MG63 (cell line): ENCODE results near the gene FAAH. TPM values are rescaled to one million over a fixed set of nuclear protein-coding genes. Genes with fewer than 3 reads are reported as not detected.

Experiments used
- DNase-seq: peaks from one replicate; pipeline ENCODE4 v3.0.0-alpha.2; 2020
- H3K27me3 ChIP-seq: fragments of 250-450 bp; sonication (Bioruptor Pico); 2 replicates; pipeline ENCODE4 v1.5.1; 2020; ENCODE audit warnings: mild to moderate bottlenecking, moderate library complexity
- H3K36me3 ChIP-seq: fragments of 250-450 bp; sonication (Bioruptor Pico); 2 replicates; pipeline ENCODE4 v1.5.1; 2020; ENCODE audit warnings: mild to moderate bottlenecking, moderate library complexity
- H3K4me3 ChIP-seq: fragments of 250-450 bp; sonication (Bioruptor Pico); 2 replicates; pipeline ENCODE4 v1.5.1; 2020; ENCODE audit warnings: mild to moderate bottlenecking, moderate library complexity
- H3K9me3 ChIP-seq: fragments of 250-450 bp; sonication (Bioruptor Pico); 2 replicates; pipeline ENCODE4 v1.5.1; 2020; ENCODE audit warnings: mild to moderate bottlenecking, moderate library complexity
- total RNA-seq: library from RNA; depleted of rRNA; stranded (reverse); fragments of >200 nt; shearing (Covaris generic); gene quantifications from 2 replicates; pipeline ENCODE4 v1.2.3, GENCODE V29; 2014; ENCODE audit warnings: low replicate concordance

The FAAH gene
- total RNA-seq, 1 experiment from 2014 or later = 0.16 TPM

DNA sequence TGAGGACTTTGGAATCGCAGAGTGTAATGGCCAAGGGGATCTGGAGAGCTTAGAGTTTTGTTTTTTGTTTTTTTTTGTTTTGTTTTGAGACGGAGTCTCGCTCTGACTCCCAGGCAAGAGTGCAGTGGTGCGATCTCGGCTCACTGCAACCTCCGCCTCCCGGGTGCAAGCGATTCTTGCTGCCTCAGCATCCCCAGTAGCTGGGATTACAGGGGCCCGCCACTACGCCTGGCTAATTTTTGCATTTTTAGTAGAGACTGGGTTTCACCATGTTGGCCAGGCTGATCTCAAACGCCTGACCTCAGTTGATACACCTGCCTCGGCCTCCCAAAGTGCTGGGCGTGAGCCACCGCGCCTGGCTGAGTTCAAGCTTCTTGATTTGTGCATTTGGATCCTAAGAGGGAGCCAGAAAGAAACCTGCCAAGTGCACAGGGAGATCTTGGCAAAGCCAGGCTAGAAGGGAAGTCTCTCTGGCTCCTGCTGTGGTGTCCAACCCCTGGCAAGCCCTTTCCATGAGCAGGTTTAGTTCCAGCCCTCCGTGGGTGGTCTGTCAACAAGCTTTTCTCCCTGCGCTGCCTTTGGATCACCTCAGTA is 852 bp downstream of the FAAH start:
- no peak overlapping the region for H3K4me3 ChIP-seq
- H3K9me3 ChIP-seq = peaks cover 4% of the 10 kb centered on the region; the same call in 1 of the 2 replicates
- no peaks in the 10 kb centered on the region for H3K27me3 ChIP-seq
- H3K36me3 ChIP-seq = no peaks in the 10 kb centered on the region; the same call in 1 of the 2 replicates
- DNase-seq = peak; percentile 39

- no peak overlapping the region for H3K4me3 ChIP-seq
- H3K9me3 ChIP-seq = peaks cover 4% of the 10 kb centered on the region; the same call in 1 of the 2 replicates
- no peak for DNase-seq
- H3K27me3 ChIP-seq = no peaks in the 10 kb centered on the region
- no peaks in the 10 kb centered on the region; the same call in 1 of the 2 replicates for H3K36me3 ChIP-seq
Observed at GRCh38 chr1:46396441-46397398, 2.6 kb downstream of the FAAH start.

GRCh38 chr1:46399307-46399706 is 5.2 kb downstream of the FAAH start:
- Histone ChIP-seq H3K4me3 (no peak overlapping the region), H3K27me3 (no peaks in the 10 kb centered on the region), H3K36me3 (no peaks in the 10 kb centered on the region; the same call in 1 of the 2 replicates), H3K9me3 (no peaks in the 10 kb centered on the region)
- DNase-seq = no peak

GRCh38 chr1:46400421-46400820 is 6.3 kb downstream of the FAAH start:
- H3K36me3 ChIP-seq = no peaks in the 10 kb centered on the region; the same call in 1 of the 2 replicates
- H3K4me3 ChIP-seq = no peak overlapping the region
- no peaks in the 10 kb centered on the region for H3K9me3 ChIP-seq
- no peak for DNase-seq
- no peaks in the 10 kb centered on the region for H3K27me3 ChIP-seq

DNA sequence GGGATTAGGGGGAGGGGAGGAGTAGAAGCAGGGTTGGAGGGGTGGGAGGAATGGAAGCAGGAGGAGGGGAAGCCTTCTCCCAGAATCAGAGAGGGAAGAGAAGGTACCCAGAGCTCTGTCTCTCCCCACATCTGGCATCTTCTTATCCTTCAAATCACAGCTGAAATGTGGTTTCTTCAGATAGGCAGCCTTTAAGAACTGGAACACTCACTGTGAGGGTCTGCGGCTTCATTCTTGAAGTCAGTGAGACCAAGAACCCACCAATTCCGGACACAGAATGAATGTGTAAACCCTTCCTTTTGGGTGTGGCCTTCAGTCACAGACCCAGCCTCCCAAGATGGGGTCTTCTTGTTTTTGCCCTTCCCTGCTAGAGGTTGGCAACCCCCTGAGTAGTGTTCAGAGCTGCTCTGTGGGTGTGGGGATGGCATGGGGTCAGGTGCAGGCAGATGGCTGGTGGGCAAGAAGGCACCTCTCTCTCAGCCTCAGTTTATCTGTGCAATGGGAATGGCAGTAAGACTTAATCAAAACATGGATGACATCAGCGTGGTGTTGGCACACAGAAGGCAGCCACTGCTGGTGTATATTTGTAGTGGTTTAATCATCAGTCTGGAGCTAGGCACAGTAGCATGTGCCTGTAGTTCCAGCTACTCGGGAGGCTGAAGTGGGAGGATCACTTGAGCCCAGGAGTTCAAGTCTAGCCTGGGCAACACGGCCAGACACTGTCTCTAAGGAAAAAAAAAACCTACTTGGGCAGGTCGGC is 7.2 kb downstream of the FAAH start:
- peak; percentile 34 for DNase-seq
- H3K9me3 ChIP-seq = no peaks in the 10 kb centered on the region
- H3K36me3 ChIP-seq = no peaks in the 10 kb centered on the region; the same call in 1 of the 2 replicates
- no peak overlapping the region for H3K4me3 ChIP-seq
- H3K27me3 ChIP-seq = no peaks in the 10 kb centered on the region

- peak; percentile 40 for DNase-seq
- no peaks in the 10 kb centered on the region; the same call in 1 of the 2 replicates for H3K36me3 ChIP-seq
- H3K27me3 ChIP-seq = no peaks in the 10 kb centered on the region
- no peaks in the 10 kb centered on the region for H3K9me3 ChIP-seq
- no peak overlapping the region for H3K4me3 ChIP-seq
Observed at GRCh38 chr1:46401964-46402626, 8.0 kb downstream of the FAAH start.

DNA sequence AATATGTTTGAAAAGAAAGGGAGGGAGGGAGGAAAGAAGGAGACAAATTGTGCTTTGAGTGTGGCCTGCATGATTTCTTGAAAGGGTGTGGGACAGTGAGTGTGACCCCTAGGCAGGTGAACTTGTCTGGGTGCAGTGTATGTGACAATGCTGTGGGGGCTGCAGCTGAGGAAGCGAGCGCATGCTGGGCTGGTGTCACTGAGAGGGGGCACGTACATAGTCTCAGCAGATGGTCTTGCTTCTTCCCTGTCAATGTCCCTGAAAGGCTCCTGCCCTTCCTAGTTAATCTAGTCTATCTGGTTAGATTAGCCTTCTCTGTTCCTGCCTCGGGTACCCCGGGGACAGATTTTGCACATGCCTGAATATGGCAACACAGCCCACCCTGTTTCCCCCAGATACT is 9.8 kb downstream of the FAAH start:
- H3K36me3 ChIP-seq = no peaks in the 10 kb centered on the region; the same call in 1 of the 2 replicates
- no peaks in the 10 kb centered on the region for H3K27me3 ChIP-seq
- no peak overlapping the region for H3K4me3 ChIP-seq
- H3K9me3 ChIP-seq = no peaks in the 10 kb centered on the region
- no peak for DNase-seq

DNA sequence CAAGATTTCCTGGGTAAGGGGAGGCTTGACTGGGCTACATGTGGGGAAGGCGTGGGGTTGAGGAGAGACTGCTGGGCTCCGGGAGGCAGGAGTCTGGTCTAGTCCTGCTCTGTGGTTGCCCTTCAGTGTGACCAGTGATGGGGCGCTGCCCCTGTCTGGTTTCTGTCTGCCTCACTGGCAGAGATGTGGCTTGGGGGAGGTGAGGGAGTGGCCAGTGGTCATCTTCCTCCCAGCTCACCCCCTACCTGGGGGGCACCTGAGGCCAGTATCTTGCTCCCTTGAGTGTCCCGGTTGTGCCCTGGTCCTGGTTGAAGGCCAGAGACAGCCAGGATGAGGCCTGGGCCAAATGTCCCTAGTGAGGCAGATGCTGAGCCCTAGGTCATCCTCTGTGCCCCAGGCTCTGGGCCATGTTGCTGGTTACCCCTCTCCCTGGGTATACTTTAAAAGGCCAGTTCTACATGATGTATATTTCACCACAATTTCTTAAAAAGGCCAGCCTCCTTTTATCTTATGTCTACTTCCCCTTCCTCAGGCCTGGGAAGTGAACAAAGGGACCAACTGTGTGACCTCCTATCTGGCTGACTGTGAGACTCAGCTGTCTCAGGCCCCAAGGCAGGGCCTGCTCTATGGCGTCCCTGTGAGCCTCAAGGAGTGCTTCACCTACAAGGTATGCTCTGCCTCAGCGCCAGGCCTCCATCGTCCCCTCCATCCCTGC is 10.5 kb downstream of the FAAH start:
- Histone ChIP-seq H3K4me3 (no peak overlapping the region), H3K36me3 (no peaks in the 10 kb centered on the region; the same call in 1 of the 2 replicates), H3K27me3 (no peaks in the 10 kb centered on the region), H3K9me3 (no peaks in the 10 kb centered on the region)
- no peak for DNase-seq

DNA sequence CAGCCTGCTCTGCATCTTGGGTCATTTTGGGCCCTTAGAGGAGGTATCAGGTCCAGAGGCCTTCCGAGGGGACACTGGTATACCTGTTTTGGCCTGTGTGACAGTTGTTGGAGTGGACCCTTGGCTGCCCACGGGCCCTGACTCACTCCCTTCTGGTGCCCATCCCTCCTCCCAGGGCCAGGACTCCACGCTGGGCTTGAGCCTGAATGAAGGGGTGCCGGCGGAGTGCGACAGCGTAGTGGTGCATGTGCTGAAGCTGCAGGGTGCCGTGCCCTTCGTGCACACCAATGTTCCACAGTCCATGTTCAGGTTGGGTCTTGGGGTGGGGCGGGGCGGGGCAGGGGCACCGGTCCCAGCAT is 11.1 kb downstream of the FAAH start:
- H3K36me3 ChIP-seq = no peaks in the 10 kb centered on the region; the same call in 1 of the 2 replicates
- no peaks in the 10 kb centered on the region for H3K9me3 ChIP-seq
- H3K27me3 ChIP-seq = no peaks in the 10 kb centered on the region
- no peak for DNase-seq
- H3K4me3 ChIP-seq = no peak overlapping the region

- Histone ChIP-seq H3K4me3 (no peak overlapping the region), H3K9me3 (no peaks in the 10 kb centered on the region), H3K36me3 (no peaks in the 10 kb centered on the region; the same call in 1 of the 2 replicates), H3K27me3 (no peaks in the 10 kb centered on the region)
- DNase-seq = no peak
Observed at GRCh38 chr1:46405724-46406123, 11.6 kb downstream of the FAAH start.

GRCh38 chr1:46406881-46407608 is 12.9 kb downstream of the FAAH start:
- no peaks in the 10 kb centered on the region for H3K9me3 ChIP-seq
- DNase-seq = no peak
- no peaks in the 10 kb centered on the region for H3K36me3 ChIP-seq
- no peak overlapping the region for H3K4me3 ChIP-seq
- H3K27me3 ChIP-seq = no peaks in the 10 kb centered on the region

GRCh38 chr1:46407636-46408035 is 13.5 kb downstream of the FAAH start:
- Histone ChIP-seq H3K27me3 (no peaks in the 10 kb centered on the region), H3K9me3 (no peaks in the 10 kb centered on the region), H3K36me3 (no peaks in the 10 kb centered on the region), H3K4me3 (no peak overlapping the region)
- DNase-seq = no peak

DNA sequence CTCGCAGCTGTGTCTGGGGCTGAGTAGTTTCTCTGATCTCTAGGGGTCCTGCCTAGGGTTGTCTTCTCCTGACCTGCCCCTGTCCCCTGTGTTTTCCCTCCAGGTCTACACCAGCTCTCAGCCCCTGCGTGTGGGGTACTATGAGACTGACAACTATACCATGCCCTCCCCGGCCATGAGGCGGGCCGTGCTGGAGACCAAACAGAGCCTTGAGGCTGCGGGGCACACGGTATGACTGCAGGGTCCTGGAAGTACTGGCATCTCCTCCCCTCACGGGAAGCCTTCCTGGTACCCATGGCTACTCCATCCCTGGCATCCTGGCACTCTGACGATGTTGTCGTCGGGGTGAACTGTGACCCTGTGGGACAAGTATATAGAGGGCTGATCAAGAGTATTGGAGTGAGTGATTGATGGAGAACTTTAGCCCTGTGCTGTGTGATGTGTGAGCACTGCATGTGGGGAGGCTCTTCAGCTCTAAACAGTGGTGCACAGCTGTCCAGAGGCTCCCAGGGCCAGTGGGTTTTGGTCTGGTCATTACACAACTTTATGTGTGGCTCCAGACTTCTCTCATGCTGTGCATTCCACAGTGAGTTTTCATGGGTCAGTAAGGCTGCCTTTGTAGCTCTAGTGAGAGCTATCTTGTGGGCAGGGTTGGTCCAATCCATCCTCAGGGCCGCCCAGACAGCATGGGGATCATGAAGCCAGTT is 14.4 kb downstream of the FAAH start:
- no peak for DNase-seq
- Histone ChIP-seq H3K4me3 (no peak overlapping the region), H3K9me3 (no peaks in the 10 kb centered on the region), H3K27me3 (no peaks in the 10 kb centered on the region), H3K36me3 (no peaks in the 10 kb centered on the region)

DNA sequence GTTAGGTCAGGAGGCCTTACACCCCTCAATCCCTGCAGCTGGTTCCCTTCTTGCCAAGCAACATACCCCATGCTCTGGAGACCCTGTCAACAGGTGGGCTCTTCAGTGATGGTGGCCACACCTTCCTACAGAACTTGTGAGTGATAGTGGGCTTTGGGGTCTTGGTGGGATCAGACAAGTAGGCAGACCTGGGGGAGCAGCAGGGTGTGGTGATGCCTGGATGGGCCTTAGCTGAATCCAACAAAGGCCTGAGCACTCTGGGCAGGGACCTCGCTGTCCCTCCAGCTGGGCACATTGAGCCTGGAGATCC is 14.9 kb downstream of the FAAH start:
- no peak for DNase-seq
- Histone ChIP-seq H3K9me3 (no peaks in the 10 kb centered on the region), H3K36me3 (no peaks in the 10 kb centered on the region), H3K27me3 (no peaks in the 10 kb centered on the region), H3K4me3 (no peak overlapping the region)
